Liver (tissue), 9 donors: ENCODE measurements around the gene GTPBP6. TPM values are rescaled to one million over a fixed set of nuclear protein-coding genes. Genes with fewer than 3 reads are reported as not detected.

Source experiments
- DNase-seq: peaks from one replicate; pipeline ENCODE4 v3.0.0-alpha.2; 2017; ENCODE audit warnings: low spot score
- H3K27ac ChIP-seq, 2 donors: one replicate each; pipeline ENCODE4 v1.7.0; 2013; ENCODE audit warnings: inconsistent platforms in 2 of 2, low read length in 2 of 2, control low read depth in 1 of 2, low read depth in 1 of 2, mild to moderate bottlenecking in 1 of 2
- H3K27me3 ChIP-seq, 4 donors: one replicate each; pipeline versions ENCODE4 v1.6.1 to v1.7.0; 2013; ENCODE audit warnings: low read length in 3 of 4, inconsistent platforms in 1 of 4, mild to moderate bottlenecking in 1 of 4, moderate library complexity in 1 of 4; ENCODE audit not compliant: control insufficient read depth in 4 of 4, insufficient read depth in 4 of 4
- H3K36me3 ChIP-seq, 4 donors: one replicate each; pipeline versions ENCODE4 v1.6.1 to v1.7.0; 2013; ENCODE audit warnings: low read length in 3 of 4, mild to moderate bottlenecking in 3 of 4, low read depth in 1 of 4, moderate library complexity in 1 of 4; ENCODE audit not compliant: control insufficient read depth in 4 of 4, insufficient read depth in 3 of 4
- H3K4me1 ChIP-seq, 4 donors: one replicate each; pipeline versions ENCODE4 v1.6.1 to v1.7.0; 2013; ENCODE audit warnings: low read length in 3 of 4, mild to moderate bottlenecking in 3 of 4, moderate library complexity in 1 of 4; ENCODE audit not compliant: control insufficient read depth in 4 of 4, insufficient read depth in 4 of 4
- H3K4me3 ChIP-seq, 3 donors: one replicate each; pipeline versions ENCODE4 v1.6.1 to v1.7.0; 2013; ENCODE audit warnings: low read length in 3 of 3, control low read depth in 1 of 3, low read depth in 1 of 3, mild to moderate bottlenecking in 1 of 3
- H3K9ac ChIP-seq, 2 donors: one replicate each; pipeline ENCODE4 v1.7.0; 2013; ENCODE audit warnings: low read length in 2 of 2, mild to moderate bottlenecking in 2 of 2, moderate library complexity in 2 of 2, control low read depth in 1 of 2, low read depth in 1 of 2
- H3K9me3 ChIP-seq, 4 donors: one replicate each; pipeline versions ENCODE4 v1.6.1 to v1.7.0; 2013; ENCODE audit warnings: low read length in 3 of 4; ENCODE audit not compliant: control insufficient read depth in 4 of 4
- ATF3 ChIP-seq: IDR thresholded peaks from 2 replicates; pipeline ENCODE4 v1.6.1; 2016; ENCODE audit warnings: antibody characterized with exemption
- CTCF ChIP-seq: fragments of 150-350 bp; IDR thresholded peaks from 2 replicates; pipeline ENCODE4 v1.5.1; 2017; ENCODE audit warnings: improper control_type of control experiment, low read depth, low read length; ENCODE audit not compliant: missing input control
- EGR1 ChIP-seq, 2 donors: IDR thresholded peaks; 2 replicates each; pipeline ENCODE4 v1.6.1; 2016 to 2018; ENCODE audit warnings: antibody characterized with exemption in 2 of 2, low read depth in 2 of 2
- FOXA1 ChIP-seq: IDR thresholded peaks from 2 replicates; pipeline ENCODE4 v1.6.1; 2016; ENCODE audit warnings: antibody characterized with exemption
- FOXA2 ChIP-seq: IDR thresholded peaks from 2 replicates; pipeline ENCODE4 v1.6.1; 2016; ENCODE audit warnings: antibody characterized with exemption
- GABPA ChIP-seq, 2 donors: IDR thresholded peaks in 1 of 2; conservative IDR thresholded peaks in 1 of 2; 2 replicates each; pipeline ENCODE4 v1.6.1; 2016; ENCODE audit warnings: antibody characterized with exemption in 2 of 2, mild to moderate bottlenecking in 1 of 2, moderate library complexity in 1 of 2
- HNF4A ChIP-seq, 2 donors: conservative IDR thresholded peaks; 2 replicates each; pipeline ENCODE4 v1.6.1; 2016; ENCODE audit warnings: antibody characterized with exemption in 2 of 2, mild to moderate bottlenecking in 2 of 2
- HNF4G ChIP-seq: IDR thresholded peaks from 2 replicates; pipeline ENCODE4 v1.6.1; 2016; ENCODE audit warnings: antibody characterized with exemption
- JUND ChIP-seq, 2 donors: IDR thresholded peaks; 2 replicates each; pipeline ENCODE4 v1.6.1; 2016; ENCODE audit warnings: antibody characterized with exemption in 2 of 2
- MAX ChIP-seq: IDR thresholded peaks from 2 replicates; pipeline ENCODE4 v1.6.1; 2016; ENCODE audit warnings: antibody characterized with exemption
- NR2F2 ChIP-seq: IDR thresholded peaks from 2 replicates; pipeline ENCODE4 v1.6.1; 2016; ENCODE audit warnings: antibody characterized with exemption
- RAD21 ChIP-seq, 2 donors: IDR thresholded peaks; 2 replicates each; pipeline ENCODE4 v1.6.1; 2016; ENCODE audit warnings: antibody characterized with exemption in 2 of 2, mild to moderate bottlenecking in 2 of 2
- REST ChIP-seq: IDR thresholded peaks from 2 replicates; pipeline ENCODE4 v1.6.1; 2016; ENCODE audit warnings: antibody characterized with exemption, mild to moderate bottlenecking
- RXRA ChIP-seq, 2 donors: IDR thresholded peaks; 2 replicates each; pipeline ENCODE4 v1.6.1; 2017 to 2018; ENCODE audit warnings: antibody characterized with exemption in 2 of 2, mild to moderate bottlenecking in 1 of 2
- SP1 ChIP-seq: IDR thresholded peaks from 2 replicates; pipeline ENCODE4 v1.6.1; 2018; ENCODE audit warnings: antibody characterized with exemption, mild to moderate bottlenecking
- TAF1 ChIP-seq: conservative IDR thresholded peaks from 2 replicates; pipeline ENCODE4 v1.6.1; 2016; ENCODE audit warnings: antibody characterized with exemption, mild to moderate bottlenecking
- YY1 ChIP-seq: IDR thresholded peaks from 2 replicates; pipeline ENCODE4 v1.6.1; 2016; ENCODE audit warnings: antibody characterized with exemption, mild to moderate bottlenecking
- ZBTB33 ChIP-seq: IDR thresholded peaks from 2 replicates; pipeline ENCODE4 v1.6.1; 2016; ENCODE audit warnings: antibody characterized with exemption
- WGBS: extraction: QIAGEN DNeasy Blood & Tissue Kit; methylation state at CpG from one replicate; pipeline ENCODE4 v1.1.7; 2013; 5-methylcytosine and 5-hydroxymethylcytosine counted together
- polyA plus RNA-seq, 2 donors: library from polyadenylated mRNA; stranded (reverse) in 1 of 2; unstranded in 1 of 2; fragments of 200-250 nt in 1 of 2; fragments of >200 nt in 1 of 2; fragmentation: Nextera tagmentation in 1 of 2; extraction: Ambion mirVana in 1 of 2; gene quantifications; one replicate each; pipeline versions ENCODE4 v1.2.1 to v1.2.3, GENCODE V29; 2013 to 2015
- total RNA-seq, 2 donors: library from RNA; depleted of rRNA; stranded (reverse); fragments of >200 nt; gene quantifications; one replicate each; pipeline ENCODE4 v1.2.3, GENCODE V29; 2014
- donor health status: healthy.
- donor health status: healthy.
- donor health status: healthy.
- donor health status: healthy.
- donor health status: healthy.

GTPBP6 gene
- total and polyA plus RNA-seq, 4 donors, result 11.3 to 29.2 (median 16.6) TPM

- Histone ChIP-seq H3K4me1 (no peaks in the 10 kb centered on the region), H3K9me3 (no peaks in the 10 kb centered on the region), H3K9ac (no peak overlapping the region), H3K27ac (no peak overlapping the region), H3K4me3 (no peak overlapping the region), H3K36me3 (peaks cover 21 to 65% (median 27%) of the 10 kb centered on the region in 4 donors), H3K27me3 (no peaks in the 10 kb centered on the region)
- TF ChIP-seq MAX, result no peak
- no peak for TF ChIP-seq GABPA (IDR thresholded peaks at IDR 0.05 in 1 of 2, conservative IDR thresholded peaks at IDR 0.05 in 1 of 2)
- TF ChIP-seq CTCF, result no peak
- TF ChIP-seq HNF4G, result no peak
- no peak for TF ChIP-seq FOXA1
- no peak for TF ChIP-seq JUND (IDR thresholded peaks at IDR 0.05)
- TF ChIP-seq REST, result no peak
- TF ChIP-seq SP1, result no peak
- WGBS, result 93% methylated on average over 19 of the region's 19 CpGs
- no peak for DNase-seq
These were observed 15.6 kb downstream of the GTPBP6 start for GRCh38 chrX:302975-303374.

- peaks cover 11 to 53% (median 19%) of the 10 kb centered on the region in 4 donors for H3K36me3 ChIP-seq
- H3K9me3 ChIP-seq, result no peaks in the 10 kb centered on the region
- H3K27ac ChIP-seq, result no peak overlapping the region
- no peak for DNase-seq
- H3K4me1 ChIP-seq, result no peaks in the 10 kb centered on the region
- H3K4me3 ChIP-seq, result no peak overlapping the region
- no peaks in the 10 kb centered on the region for H3K27me3 ChIP-seq
- no peak overlapping the region for H3K9ac ChIP-seq
- TF ChIP-seq RAD21 (IDR thresholded peaks at IDR 0.05) (no peak), HNF4A (conservative IDR thresholded peaks at IDR 0.05) (no peak), REST (no peak), FOXA2 (no peak), GABPA (IDR thresholded peaks at IDR 0.05 in 1 of 2, conservative IDR thresholded peaks at IDR 0.05 in 1 of 2) (no peak), CTCF (no peak), ZBTB33 (no peak), EGR1 (IDR thresholded peaks at IDR 0.05; ENCODE audit: low read depth in 2 of 2) (no peak), YY1 (no peak), FOXA1 (no peak), RXRA (IDR thresholded peaks at IDR 0.05) (no peak), SP1 (no peak), JUND (IDR thresholded peaks at IDR 0.05) (no peak), NR2F2 (no peak), TAF1 (no peak), MAX (no peak), ATF3 (no peak)
- 95% methylated on average over 8 of the region's 8 CpGs for WGBS
These were observed 18.3 kb downstream of the GTPBP6 start for GRCh38 chrX:300334-300733.
